Measurements from ENCODE around the gene NPAS1.

The NPAS1 gene

DNA sequence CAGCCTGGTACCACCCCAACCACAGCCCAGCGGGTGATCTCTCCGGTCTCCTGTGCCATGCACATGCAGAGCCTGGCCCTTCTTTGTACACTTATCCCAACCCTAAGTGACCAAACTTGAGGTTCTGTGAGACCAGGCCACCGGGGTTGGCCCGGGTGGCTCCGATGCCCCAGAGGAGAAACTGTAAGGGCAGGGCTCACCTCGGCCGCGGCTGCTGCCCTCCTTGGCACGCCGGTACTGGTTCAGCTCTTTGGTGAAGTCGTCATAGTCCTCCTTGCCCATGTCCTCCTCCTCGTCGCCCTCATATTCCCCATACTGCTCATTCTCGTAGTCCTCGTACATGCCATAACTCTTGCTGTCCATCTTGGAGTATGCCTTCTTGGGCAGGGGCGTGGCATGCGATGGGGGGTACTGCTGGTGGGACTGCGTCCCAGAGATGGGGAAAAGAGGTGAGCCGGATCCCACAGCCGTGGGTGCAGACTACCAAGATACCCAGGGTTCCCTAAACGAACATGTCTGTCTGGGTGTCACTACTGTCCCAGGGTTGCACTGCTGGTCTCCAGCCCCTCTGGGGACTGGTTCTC, 70.2 kb downstream of the NPAS1 start:
- no peak for DNase-seq

DNA sequence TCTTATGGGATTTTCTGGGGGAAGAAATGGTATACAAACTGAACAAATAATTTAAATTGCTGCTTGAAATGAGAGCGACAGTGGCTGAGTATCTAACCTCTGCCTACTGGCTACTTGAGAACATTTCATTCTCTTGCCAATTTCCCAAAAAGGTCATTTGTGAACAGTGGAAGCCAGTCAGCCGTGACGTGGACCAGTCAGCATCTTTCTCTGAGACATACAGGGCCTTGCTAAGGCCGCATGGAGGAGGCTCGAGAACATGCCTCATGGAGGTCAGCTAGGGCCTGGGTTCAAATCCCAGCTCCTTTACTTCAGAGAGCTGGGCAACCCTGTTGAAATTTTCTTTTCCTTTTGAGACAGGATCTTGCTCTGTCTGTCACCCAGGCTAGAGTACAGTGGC, 73.6 kb downstream of the NPAS1 start:
- no peak for DNase-seq

DNA sequence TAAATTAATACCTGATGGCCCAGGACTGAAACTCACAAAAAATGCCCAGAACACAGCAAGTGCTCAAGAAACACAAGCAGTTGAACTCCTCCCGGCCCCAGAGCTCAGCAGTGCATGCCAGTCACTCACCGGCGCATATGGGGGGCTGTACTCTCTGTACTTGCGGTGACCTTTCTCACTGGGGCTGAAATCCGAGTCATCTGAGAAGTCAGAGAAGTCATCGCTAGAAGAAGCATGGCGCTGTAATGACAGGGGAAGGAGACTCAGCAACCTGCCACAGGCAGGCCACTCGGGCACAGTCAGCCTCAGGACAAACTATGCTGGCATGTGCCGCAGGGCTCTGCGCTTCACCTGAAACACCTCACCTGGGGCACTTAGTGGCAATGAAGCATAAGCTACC, 74.2 kb downstream of the NPAS1 start:
- DNase-seq, result no peak

DNA sequence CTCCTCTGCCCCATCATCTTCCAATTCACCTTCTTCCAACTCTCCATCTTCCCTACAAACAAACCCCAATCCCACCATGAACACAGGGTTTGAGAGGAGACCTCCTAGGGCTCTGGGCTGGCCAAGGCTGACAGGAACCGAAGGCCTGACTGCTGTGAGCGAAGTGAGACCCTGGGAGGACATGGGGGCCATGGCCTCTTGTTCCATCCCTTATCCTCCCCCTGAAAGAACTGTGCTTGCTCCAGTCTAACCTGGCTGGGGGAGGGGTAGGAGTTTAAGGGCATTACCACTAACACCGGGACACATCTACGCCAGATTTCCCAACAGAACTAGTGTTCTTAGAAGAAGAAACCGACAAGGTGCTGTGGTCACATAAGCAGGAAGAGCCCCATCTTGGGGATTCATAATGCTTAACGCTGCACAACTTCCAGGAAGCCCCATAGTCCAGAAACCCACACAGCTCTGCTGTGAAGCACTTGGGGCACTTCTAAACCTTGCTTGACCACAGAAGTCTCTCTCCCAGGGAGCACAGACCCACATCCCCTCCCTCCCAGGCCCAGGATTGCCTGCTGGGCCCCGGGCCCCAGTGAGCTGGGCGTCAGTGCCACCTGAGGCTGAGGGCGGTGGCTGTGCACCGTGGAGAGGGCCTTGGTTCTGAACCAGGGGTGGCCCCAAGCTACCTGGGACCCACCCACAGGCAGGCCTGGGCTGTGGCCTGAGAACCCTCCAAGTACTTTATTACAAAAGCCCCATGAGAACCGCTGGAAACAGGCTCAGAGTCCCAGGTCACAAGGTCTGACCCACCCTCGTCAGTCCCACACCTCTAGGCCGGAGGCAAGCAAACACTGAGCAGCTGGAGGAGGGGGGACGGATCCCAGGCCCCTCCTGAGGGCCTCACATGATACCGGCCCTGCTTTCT, 75.2 kb downstream of the NPAS1 start:
- DNase-seq, result peak; percentile 4
